Right lobe of liver (tissue), 4 donors: ENCODE data around the gene CUL1.

ENCODE experiments used
- CTCF ChIP-seq, 4 donors: fragments of 200-600 bp in 3 of 4; fragments of 450-650 bp in 1 of 4; IDR thresholded peaks; one replicate each; pipeline versions ENCODE4 v1.5.1 to v1.8.0; 2016 to 2022; ENCODE audit warnings: antibody characterized with exemption in 4 of 4, mild to moderate bottlenecking in 2 of 4
- POLR2A ChIP-seq: fragments of 450-650 bp; IDR thresholded peaks from one replicate; pipeline ENCODE4 v1.6.1; 2017; ENCODE audit warnings: antibody characterized with exemption, mild to moderate bottlenecking
- donor health status: DM: no; HTN: no; CAD: no.
- donor health status: DM: no; HTN: no; CAD: no.
- donor health status: DM: no; HTN: yes; CAD: no.

- TF ChIP-seq CTCF (IDR thresholded peaks at IDR 0.05) (no peak), POLR2A (no peak)
Measured at GRCh38 chr7:148718431-148718830, 19.7 kb downstream of the CUL1 start.
